WERI-Rb-1 (cell line): ENCODE measurements around the gene OSBP2.

Source experiments
- DNase-seq: peaks from one replicate; pipeline ENCODE4 v3.0.0-alpha.2; 2020
- H3K27ac ChIP-seq: fragments of 250-450 bp; sonication (Bioruptor Pico); 2 replicates; pipeline ENCODE4 v1.5.1; 2020; ENCODE audit warnings: mild to moderate bottlenecking, moderate library complexity
- H3K27me3 ChIP-seq: fragments of 250-450 bp; sonication (Bioruptor Pico); 2 replicates; pipeline ENCODE4 v1.5.1; 2021; ENCODE audit warnings: mild to moderate bottlenecking, low read depth, moderate library complexity; ENCODE audit not compliant: insufficient read depth, severe bottlenecking
- H3K36me3 ChIP-seq: fragments of 250-450 bp; sonication (Bioruptor Pico); 2 replicates; pipeline ENCODE4 v1.5.1; 2020; ENCODE audit warnings: mild to moderate bottlenecking, moderate library complexity
- H3K4me3 ChIP-seq: 2 replicates; pipeline ENCODE4 v1.5.1; 2011; ENCODE audit warnings: low read depth, mild to moderate bottlenecking, control low read depth, low read length
- H3K9me3 ChIP-seq: fragments of 250-450 bp; sonication (Bioruptor Pico); 2 replicates; pipeline ENCODE4 v1.5.1; 2021; ENCODE audit warnings: mild to moderate bottlenecking, moderate library complexity; ENCODE audit not compliant: severe bottlenecking
- TF ChIP-seq, protein P1 (sequence below): IDR thresholded peaks from 2 replicates; pipeline ENCODE4 v1.5.1; 2011; ENCODE audit warnings: low read depth, mild to moderate bottlenecking, control low read depth, inconsistent platforms, low read length

Gene OSBP2

DNA sequence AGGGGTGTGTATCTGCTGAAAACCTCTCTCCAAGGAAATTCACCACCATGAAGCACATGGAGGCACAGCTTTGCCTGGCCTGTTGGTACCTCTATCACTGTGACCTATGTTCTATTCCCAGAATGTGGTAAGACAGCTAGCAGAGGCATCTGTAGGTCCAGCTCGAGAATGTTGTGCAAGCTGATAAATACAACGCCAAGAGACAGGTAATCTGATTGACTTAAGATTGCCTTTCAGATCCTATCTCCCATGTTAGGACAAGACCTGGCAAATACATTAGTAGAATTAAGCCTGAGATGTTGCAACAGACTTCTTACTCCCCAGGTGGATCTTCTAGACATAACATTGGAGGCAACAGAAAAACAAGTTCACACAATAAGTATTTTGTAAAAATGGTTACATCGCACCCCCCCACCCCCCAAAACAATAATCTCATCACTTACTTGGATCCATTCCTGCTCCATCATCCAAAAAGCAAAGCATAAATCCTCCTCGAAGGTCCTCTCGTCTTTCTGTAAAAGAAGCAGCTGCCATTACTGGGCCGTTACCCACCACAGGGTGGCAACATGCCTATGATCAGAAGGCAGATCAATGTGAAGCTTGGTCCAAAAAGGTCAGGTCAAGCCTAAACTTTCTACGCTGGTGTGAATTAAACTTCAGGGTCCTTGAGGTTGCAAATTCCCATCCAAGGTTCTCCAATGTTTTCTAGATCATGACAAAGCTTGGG is 255.4 kb downstream of the OSBP2 start:
- H3K27ac ChIP-seq: no peak overlapping the region
- H3K27me3 ChIP-seq: no peaks in the 10 kb centered on the region
- TF ChIP-seq, protein P1, sequence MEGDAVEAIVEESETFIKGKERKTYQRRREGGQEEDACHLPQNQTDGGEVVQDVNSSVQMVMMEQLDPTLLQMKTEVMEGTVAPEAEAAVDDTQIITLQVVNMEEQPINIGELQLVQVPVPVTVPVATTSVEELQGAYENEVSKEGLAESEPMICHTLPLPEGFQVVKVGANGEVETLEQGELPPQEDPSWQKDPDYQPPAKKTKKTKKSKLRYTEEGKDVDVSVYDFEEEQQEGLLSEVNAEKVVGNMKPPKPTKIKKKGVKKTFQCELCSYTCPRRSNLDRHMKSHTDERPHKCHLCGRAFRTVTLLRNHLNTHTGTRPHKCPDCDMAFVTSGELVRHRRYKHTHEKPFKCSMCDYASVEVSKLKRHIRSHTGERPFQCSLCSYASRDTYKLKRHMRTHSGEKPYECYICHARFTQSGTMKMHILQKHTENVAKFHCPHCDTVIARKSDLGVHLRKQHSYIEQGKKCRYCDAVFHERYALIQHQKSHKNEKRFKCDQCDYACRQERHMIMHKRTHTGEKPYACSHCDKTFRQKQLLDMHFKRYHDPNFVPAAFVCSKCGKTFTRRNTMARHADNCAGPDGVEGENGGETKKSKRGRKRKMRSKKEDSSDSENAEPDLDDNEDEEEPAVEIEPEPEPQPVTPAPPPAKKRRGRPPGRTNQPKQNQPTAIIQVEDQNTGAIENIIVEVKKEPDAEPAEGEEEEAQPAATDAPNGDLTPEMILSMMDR: no peak
- no peaks in the 10 kb centered on the region for H3K9me3 ChIP-seq
- no peak for DNase-seq
- H3K4me3 ChIP-seq: no peak overlapping the region
- peaks cover 92% of the 10 kb centered on the region for H3K36me3 ChIP-seq

DNA sequence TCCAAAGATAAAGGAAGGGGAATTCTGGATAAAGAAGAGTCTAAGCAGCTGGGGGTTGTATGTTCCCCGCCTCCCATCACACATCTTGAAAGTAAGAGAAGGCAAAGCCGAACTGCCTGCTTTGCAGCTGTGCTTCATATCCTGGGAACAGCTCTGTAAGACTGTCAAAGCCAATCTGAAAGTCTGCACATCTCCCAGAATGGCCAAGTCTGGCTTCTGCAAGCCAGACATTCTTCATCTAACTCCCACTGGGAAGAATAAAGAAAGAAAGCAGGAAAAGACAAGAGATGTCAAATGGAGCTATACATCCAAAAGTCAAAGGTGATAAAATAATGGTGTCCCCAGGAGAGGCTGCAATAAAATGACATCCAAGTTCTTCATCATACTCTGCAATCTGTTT is 258.5 kb downstream of the OSBP2 start:
- no peak for DNase-seq
- Histone ChIP-seq H3K4me3 (no peak overlapping the region), H3K9me3 (no peaks in the 10 kb centered on the region), H3K27ac (no peak overlapping the region), H3K36me3 (peaks cover 89% of the 10 kb centered on the region), H3K27me3 (no peaks in the 10 kb centered on the region)
- TF ChIP-seq, protein P1: no peak

DNA sequence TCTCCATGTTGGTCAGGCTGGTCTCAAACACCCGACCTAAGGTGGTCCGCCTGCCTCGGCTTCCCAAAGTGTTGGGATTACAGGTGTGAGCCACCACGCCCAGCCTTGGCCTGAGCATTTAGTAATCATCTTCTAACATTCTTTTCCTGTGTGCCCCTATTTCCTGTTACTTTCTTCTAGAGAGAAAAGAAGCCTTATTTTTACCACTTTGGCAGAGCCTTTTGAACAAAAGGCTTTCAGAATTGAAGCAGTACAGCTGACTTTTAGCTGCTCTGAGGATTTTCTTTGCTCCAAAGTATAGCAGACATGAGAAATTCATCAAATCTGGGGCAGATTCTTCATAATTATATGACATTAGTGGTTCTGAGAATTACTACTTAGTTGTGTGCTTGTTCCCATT is 260.5 kb downstream of the OSBP2 start:
- H3K36me3 ChIP-seq: peaks cover 72% of the 10 kb centered on the region
- no peak for DNase-seq

More for the DNA sequence above, 260.5 kb downstream of the OSBP2 start:
- H3K4me3 ChIP-seq: no peak overlapping the region
- no peaks in the 10 kb centered on the region for H3K9me3 ChIP-seq
- TF ChIP-seq, protein P1: no peak
- H3K27me3 ChIP-seq: no peaks in the 10 kb centered on the region
- no peak overlapping the region for H3K27ac ChIP-seq
